Hepatocyte (in vitro differentiated cells): ENCODE data around the gene CHRNA1.

Source experiments
- EZH2 ChIP-seq: fragments of 200-600 bp; sonication (generic); IDR thresholded peaks from 2 replicates; pipeline ENCODE4 v1.6.1; 2016; ENCODE audit warnings: antibody characterized with exemption, mild to moderate bottlenecking, borderline replicate concordance
- TF ChIP-seq, protein P1 (sequence below): fragments of 200-600 bp; sonication (generic); IDR thresholded peaks from 2 replicates; pipeline ENCODE4 v1.5.1; 2016; ENCODE audit warnings: antibody characterized with exemption, mild to moderate bottlenecking; ENCODE audit not compliant: poor library complexity

DNA sequence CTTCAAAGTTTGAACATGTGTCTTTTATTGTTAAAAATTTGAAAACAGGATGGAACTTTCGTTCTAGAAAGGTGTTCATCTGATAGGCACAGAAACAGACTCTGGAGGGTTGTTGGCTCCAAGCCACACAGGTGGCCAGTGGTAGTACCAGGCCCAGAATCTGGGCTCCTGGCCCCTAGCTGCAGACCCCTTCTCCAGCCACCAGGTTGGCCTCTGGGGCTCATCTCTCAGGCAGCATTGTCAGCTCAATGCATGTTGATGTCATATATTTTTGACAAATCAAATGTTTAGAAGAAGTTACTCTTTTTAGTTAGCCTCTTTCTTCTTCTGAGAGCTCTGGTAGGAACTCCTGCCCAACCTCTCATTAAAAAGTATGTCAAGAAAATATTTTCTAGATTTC lies 34.5 kb upstream of the CHRNA1 start:
- TF ChIP-seq, protein P1, sequence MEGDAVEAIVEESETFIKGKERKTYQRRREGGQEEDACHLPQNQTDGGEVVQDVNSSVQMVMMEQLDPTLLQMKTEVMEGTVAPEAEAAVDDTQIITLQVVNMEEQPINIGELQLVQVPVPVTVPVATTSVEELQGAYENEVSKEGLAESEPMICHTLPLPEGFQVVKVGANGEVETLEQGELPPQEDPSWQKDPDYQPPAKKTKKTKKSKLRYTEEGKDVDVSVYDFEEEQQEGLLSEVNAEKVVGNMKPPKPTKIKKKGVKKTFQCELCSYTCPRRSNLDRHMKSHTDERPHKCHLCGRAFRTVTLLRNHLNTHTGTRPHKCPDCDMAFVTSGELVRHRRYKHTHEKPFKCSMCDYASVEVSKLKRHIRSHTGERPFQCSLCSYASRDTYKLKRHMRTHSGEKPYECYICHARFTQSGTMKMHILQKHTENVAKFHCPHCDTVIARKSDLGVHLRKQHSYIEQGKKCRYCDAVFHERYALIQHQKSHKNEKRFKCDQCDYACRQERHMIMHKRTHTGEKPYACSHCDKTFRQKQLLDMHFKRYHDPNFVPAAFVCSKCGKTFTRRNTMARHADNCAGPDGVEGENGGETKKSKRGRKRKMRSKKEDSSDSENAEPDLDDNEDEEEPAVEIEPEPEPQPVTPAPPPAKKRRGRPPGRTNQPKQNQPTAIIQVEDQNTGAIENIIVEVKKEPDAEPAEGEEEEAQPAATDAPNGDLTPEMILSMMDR = no peak
- TF ChIP-seq EZH2 = no peak
